HG02588 (cell line): ENCODE measurements around the gene FHIT.
"Not testable (repeated sequence)": the region's sequence is repeated elsewhere in the genome, so short reads cannot be mapped to it uniquely, and the experiment has no call there.

Experiments
- ATAC-seq: cut with Tn5 transposase; IDR thresholded peaks from one replicate; pipeline ENCODE4 v1.9.1; 2021; ENCODE audit warnings: mild to moderate bottlenecking, moderate library complexity; ENCODE audit not compliant: unreplicated experiment

The FHIT gene

GRCh38 chr3:61008153-61008997 lies 242.9 kb downstream of the FHIT start:
- no peak for ATAC-seq

- ATAC-seq, result no peak
Observed at GRCh38 chr3:61005591-61005990, 245.7 kb downstream of the FHIT start.

GRCh38 chr3:60998858-60999257 lies 252.4 kb downstream of the FHIT start:
- no peak for ATAC-seq

- ATAC-seq, result no peak
Observed at GRCh38 chr3:60992395-60992794, 258.9 kb downstream of the FHIT start.

- ATAC-seq, result no peak
Observed at GRCh38 chr3:60990442-60990730, 260.9 kb downstream of the FHIT start.

GRCh38 chr3:60989626-60990441 lies 261.4 kb downstream of the FHIT start:
- ATAC-seq, result no peak

- not testable (repeated sequence) for ATAC-seq
Observed at GRCh38 chr3:60987191-60987590, 264.1 kb downstream of the FHIT start.

- no peak for ATAC-seq
Observed at GRCh38 chr3:60986552-60986951, 264.7 kb downstream of the FHIT start.

GRCh38 chr3:60983906-60984305 lies 267.3 kb downstream of the FHIT start:
- no peak for ATAC-seq

- no peak for ATAC-seq
Observed at GRCh38 chr3:60980342-60980692, 270.9 kb downstream of the FHIT start.

GRCh38 chr3:60979461-60980341 lies 271.6 kb downstream of the FHIT start:
- no peak for ATAC-seq

- ATAC-seq, result no peak
Observed at GRCh38 chr3:60973321-60973720, 277.9 kb downstream of the FHIT start.

- ATAC-seq, result no peak
Observed at GRCh38 chr3:60972599-60972998, 278.7 kb downstream of the FHIT start.

- no peak for ATAC-seq
Observed at GRCh38 chr3:60970850-60971249, 280.4 kb downstream of the FHIT start.

GRCh38 chr3:60967141-60967540 lies 284.1 kb downstream of the FHIT start:
- no peak for ATAC-seq

- no peak for ATAC-seq
Observed at GRCh38 chr3:60957541-60957940, 293.7 kb downstream of the FHIT start.

- ATAC-seq, result no peak
Observed at GRCh38 chr3:60956729-60957128, 294.5 kb downstream of the FHIT start.

GRCh38 chr3:60955034-60955433 lies 296.2 kb downstream of the FHIT start:
- no peak for ATAC-seq

GRCh38 chr3:60954048-60954447 lies 297.2 kb downstream of the FHIT start:
- ATAC-seq, result no peak

GRCh38 chr3:60953351-60953750 lies 297.9 kb downstream of the FHIT start:
- ATAC-seq, result no peak

- ATAC-seq, result no peak
Observed at GRCh38 chr3:60952055-60952454, 299.2 kb downstream of the FHIT start.
